ENCODE measurements around the gene ACD. TPM values are rescaled to one million over a fixed set of nuclear protein-coding genes. Genes with fewer than 3 reads are reported as not detected.

ACD gene
- total RNA-seq, 1 experiment from 2014 or later, result 34.1 TPM

GRCh38 chr16:67649494-67649931 lies 10.5 kb downstream of the ACD start:
- Mint-ChIP-seq H3K27ac (no peak overlapping the region), H3K9me3 (no peaks in the 10 kb centered on the region; a peak in 1 of 5 replicates), H3K4me3 (peak overlapping the region in 1 of 2 experiments; percentile 51; a peak in 1 of 5 replicates), H3K4me1 (peaks cover 3 to 10% of the 10 kb centered on the region in 2 experiments), H3K27me3 (ENCODE audit: low read depth) (peaks cover 5% of the 10 kb centered on the region), H3K36me3 (ENCODE audit: insufficient read depth in 1 of 3, low read depth in 3 of 3) (peaks cover 8 to 28% (median 26%) of the 10 kb centered on the region in 3 experiments; a peak in 6 of 7 replicates)
- no peak overlapping the region for H3K27ac ChIP-seq (ENCODE audit: insufficient read length, low read depth, low read length)
- H2BK15ac ChIP-seq (ENCODE audit: low read depth, low read length), result no peak overlapping the region
- no peak overlapping the region for H2AFZ ChIP-seq (ENCODE audit: low read length)
- H3K4me2 ChIP-seq (ENCODE audit: insufficient read depth, insufficient read length, low read length), result no peak overlapping the region
- H2BK120ac ChIP-seq (ENCODE audit: low read depth, low read length, poor library complexity, severe bottlenecking), result no peak overlapping the region
- no peak overlapping the region for H2AK5ac ChIP-seq (ENCODE audit: insufficient read length, low read length)
- no peak overlapping the region for H2BK12ac ChIP-seq (ENCODE audit: insufficient read length, low read depth, low read length)
- no peaks in the 10 kb centered on the region for H4K20me1 ChIP-seq (ENCODE audit: control insufficient read depth, insufficient read depth, insufficient read length)
- no peak overlapping the region for H4K5ac ChIP-seq (ENCODE audit: insufficient read length, low read depth, low read length)
- no peak overlapping the region for H2BK5ac ChIP-seq (ENCODE audit: insufficient read length, low read length)
- no peak overlapping the region for H3T11ph ChIP-seq (ENCODE audit: low read length)
- H4K8ac ChIP-seq (replicated peaks; ENCODE audit: insufficient read length, low read depth, low read length), result no peak overlapping the region
- H3K4ac ChIP-seq (ENCODE audit: low read depth, low read length), result no peak overlapping the region
- H2BK20ac ChIP-seq (ENCODE audit: low read depth, low read length, poor library complexity, severe bottlenecking), result no peak overlapping the region
- H3K14ac ChIP-seq (ENCODE audit: insufficient read depth, low read length), result no peak overlapping the region
- H3K23ac ChIP-seq (ENCODE audit: insufficient read length, low read depth, low read length), result no peak overlapping the region
- no peak overlapping the region for H3K9ac ChIP-seq (ENCODE audit: extremely low read depth, insufficient read length, low read length)
- no peaks in the 10 kb centered on the region for H3K79me2 ChIP-seq (ENCODE audit: insufficient read depth, low read length)
- no peaks in the 10 kb centered on the region; the same call in 1 of the 2 replicates for H3K27me3 ChIP-seq (ENCODE audit: insufficient read depth, low read length)
- DNase-seq, result peak; percentile 95
- H3K79me1 ChIP-seq (ENCODE audit: insufficient read depth, low read depth, low read length, poor library complexity, severe bottlenecking), result no peaks in the 10 kb centered on the region
- H3K18ac ChIP-seq (ENCODE audit: insufficient read length, low read depth, low read length), result no peak overlapping the region
- no CpG with 5 or more reads among the region's 34 CpGs for WGBS (ENCODE audit: extremely low coverage, insufficient read length, low lambda C conversion rate)
- H3K56ac ChIP-seq (ENCODE audit: insufficient read length, low read depth, low read length), result no peak overlapping the region
- H3K23me2 ChIP-seq (ENCODE audit: insufficient read length, low read depth, low read length, poor library complexity, severe bottlenecking), result peaks cover 10% of the 10 kb centered on the region
- no peak overlapping the region for H4K91ac ChIP-seq (ENCODE audit: insufficient read length, low read depth, low read length)
- TF ChIP-seq CTCF (conservative IDR thresholded peaks at IDR 0.05), result no peak
- no peaks in the 10 kb centered on the region for H3K4me1 ChIP-seq (ENCODE audit: insufficient read depth, low read length)
- no peaks in the 10 kb centered on the region for H3K9me3 ChIP-seq (ENCODE audit: control insufficient read depth, low read depth, low read length)

All from H9 (cell line).